HG03575 (cell line): ENCODE measurements around the gene CTNNA1.
"Not testable (repeated sequence)": the region's sequence is repeated elsewhere in the genome, so short reads cannot be mapped to it uniquely, and the experiment has no call there.

Source experiments
- ATAC-seq: cut with Tn5 transposase; IDR thresholded peaks from one replicate; pipeline ENCODE4 v1.9.1; 2021; ENCODE audit not compliant: unreplicated experiment, insufficient number of reproducible peaks, low FRiP score; ENCODE audit errors: extremely low read depth

Gene CTNNA1

GRCh38 chr5:138790684-138791083 lies 37.5 kb downstream of the CTNNA1 start:
- no peak for ATAC-seq

- ATAC-seq, result no peak
These were observed 39.1 kb downstream of the CTNNA1 start for GRCh38 chr5:138792195-138792790.

- no peak for ATAC-seq
These were observed 40.4 kb downstream of the CTNNA1 start for GRCh38 chr5:138793575-138793974.

- no peak for ATAC-seq
These were observed 50.1 kb downstream of the CTNNA1 start for GRCh38 chr5:138803285-138803684.

GRCh38 chr5:138803935-138804334 lies 50.7 kb downstream of the CTNNA1 start:
- no peak for ATAC-seq

- ATAC-seq, result no peak
These were observed 51.9 kb downstream of the CTNNA1 start for GRCh38 chr5:138805096-138805495.

GRCh38 chr5:138807182-138807581 lies 54.0 kb downstream of the CTNNA1 start:
- no peak for ATAC-seq

- no peak for ATAC-seq
These were observed 56.2 kb downstream of the CTNNA1 start for GRCh38 chr5:138809391-138809790.

GRCh38 chr5:138810861-138811260 lies 57.6 kb downstream of the CTNNA1 start:
- not testable (repeated sequence) for ATAC-seq

GRCh38 chr5:138815529-138815928 lies 62.3 kb downstream of the CTNNA1 start:
- ATAC-seq, result no peak

- no peak for ATAC-seq
These were observed 64.0 kb downstream of the CTNNA1 start for GRCh38 chr5:138817241-138817640.

GRCh38 chr5:138819081-138819480 lies 65.9 kb downstream of the CTNNA1 start:
- no peak for ATAC-seq

GRCh38 chr5:138820695-138821094 lies 67.5 kb downstream of the CTNNA1 start:
- no peak for ATAC-seq

- ATAC-seq, result no peak
These were observed 71.3 kb downstream of the CTNNA1 start for GRCh38 chr5:138824516-138824915.

- no peak for ATAC-seq
These were observed 72.0 kb downstream of the CTNNA1 start for GRCh38 chr5:138824924-138825863.

- ATAC-seq, result no peak
These were observed 75.3 kb downstream of the CTNNA1 start for GRCh38 chr5:138828556-138828955.

GRCh38 chr5:138829341-138829740 lies 76.1 kb downstream of the CTNNA1 start:
- no peak for ATAC-seq

GRCh38 chr5:138831703-138832102 lies 78.5 kb downstream of the CTNNA1 start:
- ATAC-seq, result no peak

GRCh38 chr5:138832218-138832617 lies 79.0 kb downstream of the CTNNA1 start:
- no peak for ATAC-seq

- no peak for ATAC-seq
These were observed 79.9 kb downstream of the CTNNA1 start for GRCh38 chr5:138833080-138833479.
